ENCODE results near the gene ST6GALNAC2.

The ST6GALNAC2 gene

GRCh38 chr17:76601065-76601464, 15.4 kb upstream of the ST6GALNAC2 start:
- Histone ChIP-seq H3K4me3 (ENCODE audit: low read length, poor library complexity, severe bottlenecking) (no peak overlapping the region), H2AFZ (ENCODE audit: low read length) (no peak overlapping the region), H3K36me3 (ENCODE audit: insufficient read depth, low read length) (no peaks in the 10 kb centered on the region), H3K27me3 (ENCODE audit: insufficient read depth, low read length, poor library complexity, severe bottlenecking) (no peaks in the 10 kb centered on the region), H3K9ac (ENCODE audit: low read depth, low read length, poor library complexity, severe bottlenecking) (no peak overlapping the region), H3F3A (ENCODE audit: low read depth) (no peaks in the 10 kb centered on the region), H4K20me1 (ENCODE audit: insufficient read depth, low read length, poor library complexity, severe bottlenecking) (no peaks in the 10 kb centered on the region), H3K4me2 (ENCODE audit: low read depth, low read length, poor library complexity, severe bottlenecking) (no peak overlapping the region), H3K4me1 (ENCODE audit: insufficient read depth, low read length, poor library complexity, severe bottlenecking) (no peaks in the 10 kb centered on the region), H3K9me3 (ENCODE audit: insufficient read depth, low read depth, low read length) (no peaks in the 10 kb centered on the region; the same call in 1 of the 2 replicates), H3K9me2 (replicated peaks; ENCODE audit: low read depth, low read length) (no peaks in the 10 kb centered on the region), H3K79me2 (ENCODE audit: insufficient read depth, low read length) (no peaks in the 10 kb centered on the region)
- no peak for TF ChIP-seq EZH2phosphoT487 (IDR thresholded peaks at IDR 0.05; ENCODE audit: borderline replicate concordance)

DNA sequence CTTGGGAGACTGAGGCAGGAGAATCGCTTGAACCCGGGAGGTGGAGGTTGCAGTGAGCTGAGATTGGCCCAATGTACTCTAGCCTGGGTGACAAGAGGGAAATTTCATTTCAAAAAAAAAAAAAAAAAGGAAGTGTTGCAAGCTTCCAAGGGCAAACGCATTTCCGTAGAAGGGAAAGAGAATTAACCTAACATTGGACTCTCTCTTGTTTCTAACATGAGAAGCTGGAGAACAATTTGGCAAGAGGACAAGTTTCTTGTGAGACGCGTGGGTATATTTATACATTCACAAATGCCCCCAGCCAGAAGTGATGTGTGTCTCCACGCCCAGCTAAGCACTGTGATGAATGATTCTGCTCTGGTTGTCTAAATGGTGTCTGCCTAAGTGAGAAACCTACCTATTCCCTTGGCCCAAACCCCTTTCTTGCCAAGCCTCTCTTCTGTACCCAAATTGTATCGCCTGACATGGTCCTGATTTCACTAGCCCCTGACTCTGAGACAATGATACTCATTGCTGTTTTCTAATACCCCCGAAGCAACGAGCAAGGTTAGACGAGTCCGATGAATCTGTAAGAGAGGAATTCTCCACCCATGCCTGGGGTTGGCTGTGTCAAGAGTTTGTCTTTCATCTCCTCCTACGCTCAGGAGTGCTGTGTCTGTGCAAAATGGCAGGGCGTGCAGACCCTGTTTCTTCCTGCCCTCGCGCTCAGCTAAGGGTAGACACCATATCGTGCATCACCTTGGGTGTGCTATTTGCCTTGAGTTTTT, 14.2 kb upstream of the ST6GALNAC2 start:
- no peak overlapping the region for H3K9ac ChIP-seq (ENCODE audit: low read depth, low read length, poor library complexity, severe bottlenecking)
- H3F3A ChIP-seq (ENCODE audit: low read depth), result no peaks in the 10 kb centered on the region
- H3K4me2 ChIP-seq (ENCODE audit: low read depth, low read length, poor library complexity, severe bottlenecking), result no peak overlapping the region
- no peaks in the 10 kb centered on the region for H3K79me2 ChIP-seq (ENCODE audit: insufficient read depth, low read length)
- H3K4me3 ChIP-seq (ENCODE audit: low read length, poor library complexity, severe bottlenecking), result no peak overlapping the region
- no peaks in the 10 kb centered on the region for H3K36me3 ChIP-seq (ENCODE audit: insufficient read depth, low read length)
- no peaks in the 10 kb centered on the region; the same call in 1 of the 2 replicates for H3K9me3 ChIP-seq (ENCODE audit: insufficient read depth, low read depth, low read length)
- no peaks in the 10 kb centered on the region for H4K20me1 ChIP-seq (ENCODE audit: insufficient read depth, low read length, poor library complexity, severe bottlenecking)
- H3K9me2 ChIP-seq (replicated peaks; ENCODE audit: low read depth, low read length), result no peaks in the 10 kb centered on the region
- H2AFZ ChIP-seq (ENCODE audit: low read length), result no peak overlapping the region
- no peaks in the 10 kb centered on the region for H3K27me3 ChIP-seq (ENCODE audit: insufficient read depth, low read length, poor library complexity, severe bottlenecking)
- H3K4me1 ChIP-seq (ENCODE audit: insufficient read depth, low read length, poor library complexity, severe bottlenecking), result no peaks in the 10 kb centered on the region
- TF ChIP-seq, protein P1, sequence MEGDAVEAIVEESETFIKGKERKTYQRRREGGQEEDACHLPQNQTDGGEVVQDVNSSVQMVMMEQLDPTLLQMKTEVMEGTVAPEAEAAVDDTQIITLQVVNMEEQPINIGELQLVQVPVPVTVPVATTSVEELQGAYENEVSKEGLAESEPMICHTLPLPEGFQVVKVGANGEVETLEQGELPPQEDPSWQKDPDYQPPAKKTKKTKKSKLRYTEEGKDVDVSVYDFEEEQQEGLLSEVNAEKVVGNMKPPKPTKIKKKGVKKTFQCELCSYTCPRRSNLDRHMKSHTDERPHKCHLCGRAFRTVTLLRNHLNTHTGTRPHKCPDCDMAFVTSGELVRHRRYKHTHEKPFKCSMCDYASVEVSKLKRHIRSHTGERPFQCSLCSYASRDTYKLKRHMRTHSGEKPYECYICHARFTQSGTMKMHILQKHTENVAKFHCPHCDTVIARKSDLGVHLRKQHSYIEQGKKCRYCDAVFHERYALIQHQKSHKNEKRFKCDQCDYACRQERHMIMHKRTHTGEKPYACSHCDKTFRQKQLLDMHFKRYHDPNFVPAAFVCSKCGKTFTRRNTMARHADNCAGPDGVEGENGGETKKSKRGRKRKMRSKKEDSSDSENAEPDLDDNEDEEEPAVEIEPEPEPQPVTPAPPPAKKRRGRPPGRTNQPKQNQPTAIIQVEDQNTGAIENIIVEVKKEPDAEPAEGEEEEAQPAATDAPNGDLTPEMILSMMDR (conservative IDR thresholded peaks at IDR 0.05; ENCODE audit: low read length), result no peak
- no peak for TF ChIP-seq EZH2phosphoT487 (IDR thresholded peaks at IDR 0.05; ENCODE audit: borderline replicate concordance)

GRCh38 chr17:76598004-76598439, 12.4 kb upstream of the ST6GALNAC2 start:
- TF ChIP-seq, protein P1 (conservative IDR thresholded peaks at IDR 0.05; ENCODE audit: low read length), result no peak
- no peak for TF ChIP-seq EZH2phosphoT487 (IDR thresholded peaks at IDR 0.05; ENCODE audit: borderline replicate concordance)
- Histone ChIP-seq H4K20me1 (ENCODE audit: insufficient read depth, low read length, poor library complexity, severe bottlenecking) (no peaks in the 10 kb centered on the region), H3K9me3 (ENCODE audit: insufficient read depth, low read depth, low read length) (no peaks in the 10 kb centered on the region; the same call in 1 of the 2 replicates), H3K79me2 (ENCODE audit: insufficient read depth, low read length) (no peaks in the 10 kb centered on the region), H3K4me3 (ENCODE audit: low read length, poor library complexity, severe bottlenecking) (no peak overlapping the region), H3K9me2 (replicated peaks; ENCODE audit: low read depth, low read length) (no peaks in the 10 kb centered on the region), H2AFZ (ENCODE audit: low read length) (peak overlapping the region; percentile 59), H3K9ac (ENCODE audit: low read depth, low read length, poor library complexity, severe bottlenecking) (no peak overlapping the region), H3K27me3 (ENCODE audit: insufficient read depth, low read length, poor library complexity, severe bottlenecking) (no peaks in the 10 kb centered on the region), H3K36me3 (ENCODE audit: insufficient read depth, low read length) (no peaks in the 10 kb centered on the region), H3K4me2 (ENCODE audit: low read depth, low read length, poor library complexity, severe bottlenecking) (no peak overlapping the region), H3K4me1 (ENCODE audit: insufficient read depth, low read length, poor library complexity, severe bottlenecking) (no peaks in the 10 kb centered on the region), H3F3A (ENCODE audit: low read depth) (no peaks in the 10 kb centered on the region)

Data from Loucy (cell line).